Measurements from ENCODE around the gene LUZP1.

Gene LUZP1

DNA sequence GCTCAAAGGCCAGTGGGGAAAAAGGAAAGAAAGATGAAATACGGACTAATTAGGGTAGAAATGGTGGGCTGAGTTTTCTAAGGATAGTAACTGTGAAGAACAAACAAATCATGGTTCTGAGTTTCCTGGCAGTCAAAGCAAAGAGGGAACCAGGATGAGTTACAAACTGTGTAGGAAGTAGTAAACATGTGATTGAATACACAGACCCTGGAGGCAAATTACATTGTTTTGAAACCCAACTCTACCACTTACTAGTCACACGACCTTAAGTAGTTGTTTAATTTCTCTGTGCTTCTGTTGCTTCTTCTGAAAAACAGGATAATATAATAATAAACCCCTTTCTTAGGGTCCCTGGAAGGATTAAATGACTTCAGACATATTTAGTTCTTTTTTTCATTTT lies 11.2 kb upstream of the LUZP1 start:
- no peak overlapping the region for H3K27ac ChIP-seq (ENCODE audit: low read depth, low read length)
- H3K36me3 ChIP-seq (ENCODE audit: control insufficient read depth, insufficient read depth, low read length), result no peaks in the 10 kb centered on the region
- no peaks in the 10 kb centered on the region for H3K27me3 ChIP-seq (ENCODE audit: control insufficient read depth, insufficient read depth, low read length)
- peaks cover 4% of the 10 kb centered on the region for H3K4me1 ChIP-seq (ENCODE audit: control insufficient read depth, insufficient read depth, low read length)
- H3K9ac ChIP-seq (ENCODE audit: low read length), result no peak overlapping the region
- H3K4me3 ChIP-seq (ENCODE audit: low read length), result no peak overlapping the region

DNA sequence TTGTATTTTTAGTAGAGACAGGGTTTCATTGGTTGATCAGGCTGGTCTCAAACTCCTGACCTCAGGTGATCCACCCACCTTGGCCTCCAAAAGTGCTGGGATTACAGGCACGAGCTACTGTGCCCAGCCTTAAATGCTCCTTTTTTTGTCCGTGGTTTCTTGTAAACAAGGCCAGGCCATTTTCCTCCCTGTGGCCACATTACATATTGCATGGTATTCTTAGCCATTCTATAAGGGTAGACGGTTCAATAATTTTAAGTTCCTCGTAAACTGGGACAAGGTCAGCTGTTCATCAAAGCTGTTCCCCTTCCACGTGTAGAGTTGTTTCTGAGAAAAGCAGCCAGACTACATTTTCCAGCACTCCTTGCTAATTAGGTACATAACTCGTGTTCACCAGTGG lies 10.3 kb upstream of the LUZP1 start:
- Histone ChIP-seq H3K9ac (ENCODE audit: low read length) (no peak overlapping the region), H3K4me3 (ENCODE audit: low read length) (no peak overlapping the region), H3K4me1 (ENCODE audit: control insufficient read depth, insufficient read depth, low read length) (no peaks in the 10 kb centered on the region), H3K36me3 (ENCODE audit: control insufficient read depth, insufficient read depth, low read length) (no peaks in the 10 kb centered on the region), H3K27ac (ENCODE audit: low read depth, low read length) (no peak overlapping the region), H3K27me3 (ENCODE audit: control insufficient read depth, insufficient read depth, low read length) (no peaks in the 10 kb centered on the region)

DNA sequence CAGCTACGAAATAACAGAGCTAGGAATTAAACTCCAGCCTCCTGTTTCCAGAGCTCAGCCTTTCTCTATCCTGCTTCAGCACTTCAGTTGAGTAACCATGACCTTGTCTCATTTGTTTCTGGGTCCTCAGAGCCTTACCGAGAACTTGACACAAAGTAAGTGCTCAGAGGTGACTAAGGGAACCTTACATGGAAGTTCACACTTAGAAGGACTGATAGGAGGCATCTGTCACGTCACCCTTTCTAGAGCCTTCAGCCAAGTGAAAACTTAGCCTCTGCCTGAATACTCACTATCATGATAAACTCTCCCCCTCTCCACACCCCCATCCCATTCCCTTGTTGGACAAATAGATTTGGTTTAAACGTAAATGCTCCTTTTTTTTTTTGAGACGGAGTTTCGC lies 9.8 kb upstream of the LUZP1 start:
- no peaks in the 10 kb centered on the region for H3K27me3 ChIP-seq (ENCODE audit: control insufficient read depth, insufficient read depth, low read length)
- H3K27ac ChIP-seq (ENCODE audit: low read depth, low read length), result peak overlapping the region; percentile 97
- peak overlapping the region; percentile 73 for H3K4me3 ChIP-seq (ENCODE audit: low read length)
- no peaks in the 10 kb centered on the region for H3K36me3 ChIP-seq (ENCODE audit: control insufficient read depth, insufficient read depth, low read length)
- H3K4me1 ChIP-seq (ENCODE audit: control insufficient read depth, insufficient read depth, low read length), result no peaks in the 10 kb centered on the region
- no peak overlapping the region for H3K9ac ChIP-seq (ENCODE audit: low read length)

DNA sequence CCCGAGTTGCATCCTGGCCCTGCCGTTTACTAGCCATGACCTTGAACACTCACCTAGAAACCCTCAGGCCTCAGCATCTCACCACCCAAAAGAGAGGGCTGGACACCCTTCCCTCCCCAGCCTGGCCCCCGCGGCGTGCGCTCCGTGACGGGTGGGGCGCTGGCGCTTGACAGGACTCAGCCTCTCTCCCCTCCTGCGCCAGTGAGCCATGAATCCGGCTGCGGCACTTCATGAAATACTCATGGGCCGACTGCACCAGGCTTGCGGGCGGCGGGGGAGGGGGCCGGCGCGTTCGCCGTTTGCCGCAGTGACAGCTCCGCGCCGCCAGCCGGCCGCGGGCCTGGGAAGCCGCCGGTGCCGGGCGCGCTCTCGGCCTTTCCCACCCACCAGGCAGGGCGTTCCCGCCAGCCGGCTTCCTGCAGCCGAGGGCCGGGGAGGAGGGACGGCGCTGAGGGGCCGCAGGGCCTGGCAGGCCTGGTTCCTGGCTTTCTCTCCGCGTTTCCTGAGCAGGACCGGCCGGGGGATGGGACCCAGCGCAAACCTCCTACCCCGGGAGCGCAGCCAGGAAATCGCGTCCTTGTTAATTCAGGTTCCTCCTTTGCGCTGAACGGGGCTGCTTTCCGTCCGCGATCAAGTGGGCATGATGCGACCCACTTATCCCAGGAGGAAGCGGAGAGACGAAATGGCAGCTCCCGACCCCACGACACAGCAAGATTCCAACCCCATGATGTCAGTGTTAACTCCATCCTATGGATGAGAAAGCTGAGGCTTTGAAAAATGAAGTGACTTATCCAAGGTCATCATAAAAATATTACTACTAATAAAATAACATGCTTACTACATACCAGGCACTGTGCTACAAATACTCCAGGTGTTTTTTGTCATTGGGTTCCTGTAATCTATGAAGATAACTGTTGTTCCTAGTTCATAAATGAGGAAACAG lies 9.1 kb upstream of the LUZP1 start:
- Histone ChIP-seq H3K36me3 (ENCODE audit: control insufficient read depth, insufficient read depth, low read length) (no peaks in the 10 kb centered on the region), H3K4me3 (ENCODE audit: low read length) (peak overlapping the region; percentile 73), H3K27ac (ENCODE audit: low read depth, low read length) (peak overlapping the region; percentile 97), H3K27me3 (ENCODE audit: control insufficient read depth, insufficient read depth, low read length) (no peaks in the 10 kb centered on the region), H3K9ac (ENCODE audit: low read length) (peak overlapping the region; percentile 72), H3K4me1 (ENCODE audit: control insufficient read depth, insufficient read depth, low read length) (no peaks in the 10 kb centered on the region)

DNA sequence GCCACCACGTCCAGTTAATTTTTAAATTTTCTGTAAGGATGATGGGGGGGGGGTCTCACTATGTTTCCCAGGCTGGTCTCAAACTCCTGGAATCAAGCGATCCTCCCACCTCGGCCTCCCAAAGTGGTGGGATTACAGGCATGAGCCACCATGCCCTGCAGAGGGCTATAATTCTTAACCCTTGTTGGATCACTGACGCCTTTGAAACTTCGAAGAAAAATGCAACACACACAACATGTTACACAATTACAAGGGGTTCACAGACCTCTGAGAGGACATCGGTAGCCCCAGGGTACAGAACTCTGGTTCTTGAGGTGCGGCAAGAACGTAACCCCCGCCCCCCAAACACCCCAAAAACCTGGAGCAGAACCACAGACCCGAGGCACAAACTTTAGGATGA lies 8.4 kb upstream of the LUZP1 start:
- Histone ChIP-seq H3K4me1 (ENCODE audit: control insufficient read depth, insufficient read depth, low read length) (no peaks in the 10 kb centered on the region), H3K36me3 (ENCODE audit: control insufficient read depth, insufficient read depth, low read length) (no peaks in the 10 kb centered on the region), H3K27ac (ENCODE audit: low read depth, low read length) (peak overlapping the region; percentile 97), H3K9ac (ENCODE audit: low read length) (peak overlapping the region; percentile 72), H3K27me3 (ENCODE audit: control insufficient read depth, insufficient read depth, low read length) (no peaks in the 10 kb centered on the region), H3K4me3 (ENCODE audit: low read length) (peak overlapping the region; percentile 73)

DNA sequence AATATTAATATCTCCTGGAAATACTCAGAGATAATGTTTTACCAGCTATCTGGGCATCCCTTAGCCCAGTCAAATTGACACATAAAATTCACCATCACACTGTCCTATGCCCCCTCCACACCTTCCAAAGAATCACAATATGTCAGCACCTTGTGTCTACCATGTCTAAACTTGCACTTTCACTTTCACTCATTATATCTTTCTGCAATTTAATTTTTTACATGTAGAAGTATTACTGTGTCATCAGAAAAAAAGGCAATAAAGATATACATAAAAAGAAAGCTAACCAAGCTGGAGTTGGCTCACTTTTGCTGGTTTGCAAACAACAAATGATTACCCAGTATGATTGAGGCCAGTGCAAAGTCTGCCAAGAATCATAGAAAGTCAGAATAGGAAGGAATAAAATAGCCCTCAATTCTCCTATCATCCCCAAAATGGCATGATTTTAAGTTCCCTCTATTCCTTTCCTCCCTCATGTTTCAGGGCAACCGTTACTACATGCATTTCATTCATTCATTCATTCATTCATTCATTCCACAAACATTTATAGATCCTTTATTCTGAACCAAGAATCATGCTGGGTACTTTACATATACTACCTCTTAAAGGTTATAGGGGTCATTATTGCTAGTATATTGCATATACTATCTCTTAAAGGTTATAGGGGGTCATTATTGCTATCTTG lies 5.9 kb upstream of the LUZP1 start:
- Histone ChIP-seq H3K36me3 (ENCODE audit: control insufficient read depth, insufficient read depth, low read length) (no peaks in the 10 kb centered on the region), H3K4me3 (ENCODE audit: low read length) (no peak overlapping the region), H3K4me1 (ENCODE audit: control insufficient read depth, insufficient read depth, low read length) (peaks cover 6% of the 10 kb centered on the region), H3K9ac (ENCODE audit: low read length) (no peak overlapping the region), H3K27ac (ENCODE audit: low read depth, low read length) (no peak overlapping the region), H3K27me3 (ENCODE audit: control insufficient read depth, insufficient read depth, low read length) (no peaks in the 10 kb centered on the region)

DNA sequence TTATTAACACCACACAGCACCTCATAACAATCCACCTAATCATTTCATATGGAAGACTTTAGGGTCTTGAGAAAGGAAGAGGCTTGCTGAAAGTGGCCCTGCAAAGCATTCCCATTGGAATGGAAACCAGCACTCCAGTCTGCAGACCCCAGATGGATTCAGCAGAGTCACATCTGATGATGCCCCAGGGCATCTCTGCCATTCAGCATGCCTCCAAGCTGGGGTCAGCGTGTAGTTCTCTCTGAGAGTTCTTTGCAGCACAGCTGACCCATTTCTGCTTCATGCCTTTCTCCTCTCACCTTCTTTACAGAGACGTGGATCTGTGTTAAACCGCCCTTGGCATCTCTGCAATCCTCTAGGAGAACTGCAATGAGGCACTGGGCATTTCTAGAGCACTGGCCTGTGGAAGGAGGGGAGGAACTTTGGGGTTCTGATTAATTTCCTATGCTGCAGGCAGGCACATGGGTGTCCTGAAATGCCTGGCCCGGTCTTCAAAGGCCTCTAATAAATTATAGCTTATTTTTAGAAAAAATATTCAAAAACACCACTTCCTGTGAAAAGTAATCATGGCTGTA lies 2.6 kb upstream of the LUZP1 start:
- H3K4me3 ChIP-seq (ENCODE audit: low read length), result no peak overlapping the region
- H3K36me3 ChIP-seq (ENCODE audit: control insufficient read depth, insufficient read depth, low read length), result no peaks in the 10 kb centered on the region
- no peak overlapping the region for H3K27ac ChIP-seq (ENCODE audit: low read depth, low read length)
- H3K9ac ChIP-seq (ENCODE audit: low read length), result no peak overlapping the region
- H3K4me1 ChIP-seq (ENCODE audit: control insufficient read depth, insufficient read depth, low read length), result peaks cover 10% of the 10 kb centered on the region
- no peaks in the 10 kb centered on the region for H3K27me3 ChIP-seq (ENCODE audit: control insufficient read depth, insufficient read depth, low read length)

DNA sequence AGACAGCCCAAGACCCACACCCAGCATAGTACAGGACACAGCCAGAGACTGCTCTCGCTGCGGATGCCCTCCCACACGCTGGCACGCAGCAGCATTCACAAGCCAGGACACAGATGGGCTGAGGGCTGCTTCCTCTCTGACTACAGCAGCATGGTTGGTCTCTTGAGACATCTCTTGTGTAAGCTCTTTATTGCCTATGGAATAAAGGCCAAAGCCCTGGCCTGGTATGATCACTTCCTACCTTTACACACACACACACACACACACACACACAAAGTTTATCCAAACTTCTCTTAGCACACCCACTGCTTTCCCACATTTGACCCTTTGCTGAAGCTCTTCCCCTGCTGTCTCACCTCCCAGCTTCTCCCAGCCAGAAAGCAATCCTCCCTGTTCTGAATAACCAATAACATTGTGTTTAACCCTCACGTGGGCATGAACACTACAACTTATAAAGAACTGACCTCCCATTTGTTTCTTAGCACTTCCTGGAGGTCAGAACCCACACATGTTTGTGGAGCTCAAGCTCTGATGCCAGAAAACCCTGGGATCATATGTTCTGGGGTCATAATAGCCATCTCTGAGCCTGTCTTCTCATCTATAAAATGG lies 1.2 kb upstream of the LUZP1 start:
- Histone ChIP-seq H3K9ac (ENCODE audit: low read length) (no peak overlapping the region), H3K4me1 (ENCODE audit: control insufficient read depth, insufficient read depth, low read length) (peaks cover 10% of the 10 kb centered on the region), H3K36me3 (ENCODE audit: control insufficient read depth, insufficient read depth, low read length) (no peaks in the 10 kb centered on the region), H3K4me3 (ENCODE audit: low read length) (peak overlapping the region; percentile 22), H3K27me3 (ENCODE audit: control insufficient read depth, insufficient read depth, low read length) (no peaks in the 10 kb centered on the region), H3K27ac (ENCODE audit: low read depth, low read length) (peak overlapping the region; percentile 91)

DNA sequence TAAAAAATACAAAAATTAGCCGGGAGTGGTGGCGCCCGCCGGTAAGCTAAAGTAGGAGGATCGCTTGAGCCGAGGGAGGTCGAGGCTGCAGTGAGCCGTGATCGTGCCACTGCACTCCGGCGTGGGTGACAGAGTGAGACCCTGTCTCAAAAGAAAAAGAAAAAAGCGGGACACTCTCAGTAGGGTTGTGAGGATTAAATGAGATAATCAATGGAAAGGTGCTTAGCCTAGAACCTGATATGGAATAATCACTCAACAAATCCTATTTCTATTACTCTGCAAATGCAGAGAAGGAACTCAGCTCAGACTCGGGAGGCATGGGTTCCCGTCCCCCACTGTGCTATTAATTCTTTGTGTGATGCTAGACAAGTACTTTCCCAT lies 529 bp upstream of the LUZP1 start:
- Histone ChIP-seq H3K4me3 (ENCODE audit: low read length) (peak overlapping the region; percentile 60), H3K4me1 (ENCODE audit: control insufficient read depth, insufficient read depth, low read length) (peaks cover 10% of the 10 kb centered on the region), H3K9ac (ENCODE audit: low read length) (no peak overlapping the region), H3K27ac (ENCODE audit: low read depth, low read length) (peak overlapping the region; percentile 91), H3K27me3 (ENCODE audit: control insufficient read depth, insufficient read depth, low read length) (no peaks in the 10 kb centered on the region), H3K36me3 (ENCODE audit: control insufficient read depth, insufficient read depth, low read length) (no peaks in the 10 kb centered on the region)

DNA sequence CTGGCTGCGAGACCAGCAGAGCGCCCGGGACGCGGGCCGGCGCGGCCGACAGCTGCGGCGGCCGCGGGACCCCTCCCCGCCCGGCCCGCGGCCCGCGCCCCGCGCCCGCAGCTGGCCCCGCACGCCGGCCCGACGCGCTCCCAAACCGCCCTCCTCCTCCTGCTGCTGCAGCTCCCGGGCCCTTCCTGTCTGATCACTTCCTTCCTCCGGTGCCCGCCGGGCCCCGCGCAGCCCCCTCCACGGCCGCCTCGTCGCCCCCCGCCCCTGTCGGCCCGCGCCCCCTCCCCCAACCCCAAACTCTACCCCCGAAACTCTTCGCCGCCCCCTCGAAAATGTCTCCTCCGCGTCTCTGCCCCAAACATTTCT lies 594 bp downstream of the LUZP1 start:
- H3K27ac ChIP-seq (ENCODE audit: low read depth, low read length), result peak overlapping the region; percentile 93
- H3K4me3 ChIP-seq (ENCODE audit: low read length), result peak overlapping the region; percentile 94
- H3K36me3 ChIP-seq (ENCODE audit: control insufficient read depth, insufficient read depth, low read length), result no peaks in the 10 kb centered on the region
- H3K9ac ChIP-seq (ENCODE audit: low read length), result peak overlapping the region; percentile 93
- no peaks in the 10 kb centered on the region for H3K27me3 ChIP-seq (ENCODE audit: control insufficient read depth, insufficient read depth, low read length)
- peaks cover 10% of the 10 kb centered on the region for H3K4me1 ChIP-seq (ENCODE audit: control insufficient read depth, insufficient read depth, low read length)

DNA sequence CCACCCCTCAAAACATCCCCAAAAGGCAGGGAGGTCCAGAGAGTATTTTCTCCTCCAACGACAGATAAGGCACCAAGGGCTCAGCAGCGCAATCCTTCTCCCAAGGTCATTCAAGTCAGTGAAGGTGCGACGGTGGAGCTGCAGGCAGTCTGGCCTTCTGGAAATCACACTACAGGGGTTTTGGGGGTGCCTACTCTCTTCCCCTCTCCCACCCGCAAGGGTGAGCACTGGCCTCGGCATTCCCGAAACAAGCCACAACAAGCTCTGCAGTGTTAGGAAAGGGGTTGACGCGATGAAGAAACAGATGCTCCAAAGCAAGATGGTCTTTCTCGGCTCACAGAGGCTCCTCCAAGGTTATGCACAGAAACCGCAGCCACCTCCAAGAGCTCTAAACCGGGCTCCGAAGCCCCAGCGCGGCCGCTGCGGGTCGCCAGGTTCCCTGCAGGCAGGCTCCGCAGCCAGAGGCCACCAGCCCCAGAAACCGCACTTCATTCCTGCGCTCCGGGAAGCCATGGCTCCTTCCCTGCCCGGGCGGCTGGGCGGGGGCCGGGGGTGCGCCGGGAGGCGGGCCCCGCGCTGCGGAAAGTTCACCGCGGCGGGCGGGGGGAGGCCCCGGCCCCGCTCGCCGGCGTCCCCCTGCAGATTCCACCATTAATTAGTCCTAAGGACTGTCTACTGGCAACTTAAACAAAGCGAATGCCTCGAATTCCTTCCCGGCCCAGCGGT lies 1.1 kb downstream of the LUZP1 start:
- Histone ChIP-seq H3K4me1 (ENCODE audit: control insufficient read depth, insufficient read depth, low read length) (peaks cover 10% of the 10 kb centered on the region), H3K27ac (ENCODE audit: low read depth, low read length) (peak overlapping the region; percentile 93), H3K36me3 (ENCODE audit: control insufficient read depth, insufficient read depth, low read length) (no peaks in the 10 kb centered on the region), H3K27me3 (ENCODE audit: control insufficient read depth, insufficient read depth, low read length) (no peaks in the 10 kb centered on the region), H3K4me3 (ENCODE audit: low read length) (peak overlapping the region; percentile 94), H3K9ac (ENCODE audit: low read length) (peak overlapping the region; percentile 76)

DNA sequence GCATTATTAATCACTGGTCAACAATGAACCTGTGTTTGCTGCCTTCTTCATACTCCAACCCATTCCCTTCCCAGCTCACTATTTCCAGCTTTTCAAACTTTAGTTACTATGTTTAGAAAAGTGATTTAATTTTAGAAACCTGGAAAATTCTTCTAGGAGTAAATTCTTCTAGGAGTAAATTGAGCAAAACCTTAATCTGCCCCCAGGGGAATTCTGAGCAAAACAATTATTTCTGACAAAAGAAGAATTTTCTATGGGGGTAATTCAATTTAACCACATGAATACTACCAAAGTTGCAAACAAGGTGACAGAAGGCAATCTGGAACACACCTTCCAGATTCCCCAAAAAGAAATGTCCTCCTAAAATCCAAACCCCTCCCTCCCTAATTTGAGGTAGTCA lies 1.8 kb downstream of the LUZP1 start:
- Histone ChIP-seq H3K4me3 (ENCODE audit: low read length) (peak overlapping the region; percentile 94), H3K36me3 (ENCODE audit: control insufficient read depth, insufficient read depth, low read length) (no peaks in the 10 kb centered on the region), H3K27me3 (ENCODE audit: control insufficient read depth, insufficient read depth, low read length) (no peaks in the 10 kb centered on the region), H3K9ac (ENCODE audit: low read length) (peak overlapping the region; percentile 76), H3K27ac (ENCODE audit: low read depth, low read length) (peak overlapping the region; percentile 93), H3K4me1 (ENCODE audit: control insufficient read depth, insufficient read depth, low read length) (peaks cover 10% of the 10 kb centered on the region)

Measured in rectal smooth muscle tissue (tissue), 1 donor.